Amniotic epithelial cell (primary cell): ENCODE data around the gene FRRS1L.
"Not testable (repeated sequence)": the region's sequence is repeated elsewhere in the genome, so short reads cannot be mapped to it uniquely, and the experiment has no call there.

Experiments
- DNase-seq: peaks from one replicate; pipeline ENCODE4 v3.0.0-alpha.2; 2010; ENCODE audit warnings: low read depth

Gene FRRS1L

DNA sequence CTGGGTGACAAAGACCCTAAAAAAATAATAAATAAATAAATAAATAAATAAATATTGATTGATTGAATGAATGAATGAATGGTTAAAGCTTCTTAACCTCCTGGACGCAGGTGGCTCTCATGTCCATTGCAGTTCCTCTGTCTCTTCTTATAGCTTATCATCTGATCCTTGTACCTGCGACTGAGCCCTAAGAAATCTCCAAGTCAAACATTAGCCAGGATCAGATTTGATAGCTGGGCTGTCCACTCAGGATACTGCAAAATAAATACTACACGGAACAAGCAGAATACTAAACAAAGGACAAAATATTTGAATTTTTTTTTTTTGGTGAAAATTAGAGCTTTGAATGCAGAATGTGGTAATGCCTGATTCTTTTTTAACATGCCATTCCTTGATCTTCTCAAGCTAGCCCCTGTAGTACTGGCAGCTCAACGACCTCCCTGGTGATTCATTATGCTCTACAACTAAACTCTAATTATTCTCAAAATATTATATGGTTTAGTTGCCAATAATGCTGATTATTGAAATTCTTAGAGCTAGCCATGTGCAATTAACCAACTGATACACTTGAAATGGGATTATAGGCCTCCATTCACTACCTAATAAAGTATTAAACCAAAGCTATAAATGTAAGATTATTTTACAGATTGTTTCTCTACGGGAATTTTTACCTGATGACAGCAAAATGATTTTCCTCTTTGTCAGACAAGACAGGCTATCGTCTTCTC is 37.4 kb downstream of the FRRS1L start:
- DNase-seq: no peak

DNA sequence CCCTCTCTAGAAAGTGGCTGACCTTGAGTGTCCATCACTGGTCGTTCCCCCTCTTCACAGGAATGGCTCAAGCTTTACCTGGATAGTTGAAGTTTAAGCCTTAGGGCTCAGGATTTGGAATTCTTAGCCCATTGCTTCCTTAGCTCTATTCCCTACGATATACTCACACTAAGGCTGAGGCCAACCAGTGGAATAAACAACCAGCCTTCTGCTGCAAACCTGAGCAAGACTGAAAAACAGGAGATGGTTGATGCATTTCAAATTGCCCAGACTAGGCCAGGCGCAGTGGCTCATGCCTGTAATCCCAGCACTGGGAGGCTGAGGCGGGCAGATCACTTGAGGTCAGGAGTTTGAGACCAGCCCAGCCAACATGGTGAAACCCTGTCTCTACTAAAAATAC is 40.4 kb downstream of the FRRS1L start:
- not testable (repeated sequence) for DNase-seq

DNA sequence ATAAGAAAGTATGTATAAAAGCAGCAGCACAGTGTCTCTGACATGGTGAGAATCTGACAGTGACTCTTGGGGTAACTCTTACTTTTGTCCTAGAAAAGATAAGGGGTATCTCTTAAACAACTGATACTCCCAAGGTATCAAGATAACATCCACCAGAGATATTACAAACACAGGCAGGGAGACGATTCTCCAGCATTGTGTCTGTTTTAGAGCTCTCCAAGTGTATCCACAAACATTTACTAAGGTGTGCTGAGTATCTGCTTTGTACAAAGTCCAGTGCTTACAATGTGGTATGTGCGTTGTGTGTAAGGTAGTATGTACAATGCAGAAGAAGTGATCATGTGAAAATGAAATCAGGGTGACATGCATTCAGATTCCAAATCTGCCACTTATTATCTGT is 42.9 kb downstream of the FRRS1L start:
- DNase-seq: no peak

DNA sequence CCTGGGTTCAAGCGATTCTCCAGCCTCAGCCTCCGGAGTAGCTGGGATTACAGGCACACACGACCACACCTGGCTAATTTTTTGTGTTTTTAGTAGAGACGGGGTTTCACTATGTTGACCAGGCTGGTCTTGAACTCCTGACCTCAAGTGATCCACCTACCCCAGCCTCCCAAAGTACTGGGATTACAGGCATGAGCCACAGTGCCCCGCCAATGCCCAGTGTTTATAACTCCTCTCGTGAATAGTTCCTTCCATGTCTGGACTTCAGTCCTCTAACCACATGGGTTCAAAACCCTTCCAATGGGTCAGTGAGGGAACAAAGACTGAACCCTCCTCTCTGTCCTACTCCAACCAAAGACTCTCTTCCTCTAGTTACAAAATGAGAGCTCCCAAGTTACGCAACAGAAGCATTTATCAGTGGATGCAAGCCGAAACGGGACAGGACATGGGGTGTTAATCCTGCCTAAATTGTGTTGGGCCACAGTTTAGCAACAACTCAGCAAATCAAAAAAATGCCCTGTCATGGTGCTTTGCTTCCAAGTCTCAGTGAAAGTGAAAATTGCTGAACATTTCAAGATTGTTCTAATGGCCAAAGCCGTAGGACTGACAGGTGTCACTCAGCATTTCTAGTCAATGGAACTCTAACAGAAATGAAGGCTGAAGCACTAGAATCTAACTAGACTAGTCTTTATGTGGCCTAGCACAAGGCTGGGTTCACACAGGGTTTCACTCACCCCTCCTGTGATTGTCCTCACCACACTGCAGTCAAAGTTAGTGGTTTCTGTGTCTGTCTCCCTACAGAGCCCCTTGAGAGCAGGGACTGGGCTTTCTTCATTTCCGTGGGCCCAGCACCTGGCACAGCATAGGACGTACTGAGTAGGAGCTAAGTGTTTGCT is 44.1 kb downstream of the FRRS1L start:
- no peak for DNase-seq

DNA sequence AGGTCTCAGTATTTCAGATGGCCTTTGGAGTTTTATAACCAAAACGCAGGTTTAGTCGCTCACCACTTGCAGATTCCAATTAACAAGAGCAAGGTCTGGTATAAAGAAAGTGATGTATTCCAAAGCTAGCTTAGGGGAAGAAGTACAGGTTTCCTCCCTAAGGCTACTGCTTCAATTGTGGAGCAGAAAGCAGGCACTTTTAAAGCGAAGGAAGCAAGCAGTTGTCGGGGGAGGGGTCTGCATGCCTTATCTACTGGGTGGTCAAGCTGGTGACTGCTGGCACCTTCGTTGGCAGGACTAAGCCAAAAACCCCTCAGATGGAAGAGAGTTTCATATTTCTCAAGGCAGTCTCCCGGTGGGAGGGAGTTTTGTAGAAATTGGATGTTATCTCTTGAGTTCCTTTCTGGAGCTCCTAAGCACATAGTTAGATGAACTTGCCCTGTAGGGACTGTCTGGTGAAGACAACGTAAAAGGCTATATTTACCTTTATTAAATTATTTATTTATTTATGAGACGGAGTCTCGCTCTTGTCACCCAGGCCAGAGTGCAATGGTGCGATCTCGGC is 45.7 kb downstream of the FRRS1L start:
- no peak for DNase-seq

DNA sequence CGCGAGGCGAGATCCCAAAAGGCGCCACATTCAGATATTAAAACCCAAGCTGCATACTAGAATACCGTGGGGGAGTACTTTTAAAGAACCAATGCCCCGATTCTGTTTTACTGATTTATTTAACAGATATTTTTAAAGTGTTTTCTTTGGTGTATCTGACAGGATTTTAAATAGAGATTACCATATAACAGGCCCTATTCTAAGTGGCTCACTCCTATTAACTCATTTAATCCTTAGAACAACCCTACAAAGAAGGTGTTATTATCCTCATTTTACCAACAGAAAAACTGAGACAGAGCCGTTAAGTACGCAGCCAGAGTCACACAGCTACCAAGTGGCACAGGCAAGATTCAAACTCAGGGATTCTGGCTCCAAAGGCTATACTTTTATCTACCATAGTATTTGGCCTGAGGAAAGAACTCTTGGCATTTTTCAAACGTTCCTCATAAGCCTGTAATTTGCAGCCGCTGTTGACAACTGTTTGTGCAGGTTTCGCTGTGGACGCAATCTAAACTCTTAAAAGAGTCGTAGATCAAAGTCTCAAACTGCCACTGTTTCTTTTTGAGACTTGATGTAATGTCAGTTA is 46.8 kb downstream of the FRRS1L start:
- DNase-seq: no peak

DNA sequence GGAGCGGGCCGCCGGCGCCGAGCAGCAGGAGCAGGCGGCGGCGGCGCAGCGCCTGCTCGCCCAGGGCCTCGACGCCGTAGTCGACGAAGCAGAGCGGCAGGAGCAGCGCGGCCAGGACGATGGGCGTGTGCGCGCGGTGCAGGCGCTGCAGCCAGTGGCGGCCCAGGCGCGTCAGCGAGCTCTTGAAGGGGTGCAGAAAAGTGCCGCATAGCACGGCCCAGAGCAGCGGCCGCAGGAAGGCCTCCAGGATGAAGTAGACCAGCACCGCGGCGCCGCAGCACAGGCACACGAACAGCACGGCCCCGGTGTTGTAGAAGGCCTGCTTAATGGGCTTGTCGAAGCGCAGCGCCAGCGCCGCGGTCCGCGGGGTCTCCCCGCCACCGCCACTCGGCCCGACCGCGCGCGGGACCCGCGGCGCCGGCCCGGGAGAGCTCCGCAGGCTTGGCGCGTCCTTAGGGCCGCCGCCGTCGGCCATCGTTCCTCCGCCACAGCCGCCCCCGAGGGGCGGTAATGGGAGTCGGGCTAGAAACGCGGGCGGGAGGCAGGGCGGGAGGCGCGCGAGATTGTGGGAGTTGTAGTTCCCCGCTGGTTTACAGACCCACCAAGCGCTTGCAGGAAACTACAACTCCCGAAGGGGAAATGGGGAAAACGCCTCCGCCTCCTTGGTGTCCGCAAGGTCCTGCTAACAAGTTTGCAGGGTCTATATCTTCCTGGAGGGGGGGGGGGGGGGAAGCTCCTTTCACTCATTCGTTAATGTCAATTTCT is 47.4 kb downstream of the FRRS1L start, which contains the start of gene TMEM245:
TMEM245 (minus strand) TSS at position 509 of the 765 bp plus-strand sequence; CDS start at position 475, 34 bp downstream.
- peak; percentile 100 for DNase-seq

DNA sequence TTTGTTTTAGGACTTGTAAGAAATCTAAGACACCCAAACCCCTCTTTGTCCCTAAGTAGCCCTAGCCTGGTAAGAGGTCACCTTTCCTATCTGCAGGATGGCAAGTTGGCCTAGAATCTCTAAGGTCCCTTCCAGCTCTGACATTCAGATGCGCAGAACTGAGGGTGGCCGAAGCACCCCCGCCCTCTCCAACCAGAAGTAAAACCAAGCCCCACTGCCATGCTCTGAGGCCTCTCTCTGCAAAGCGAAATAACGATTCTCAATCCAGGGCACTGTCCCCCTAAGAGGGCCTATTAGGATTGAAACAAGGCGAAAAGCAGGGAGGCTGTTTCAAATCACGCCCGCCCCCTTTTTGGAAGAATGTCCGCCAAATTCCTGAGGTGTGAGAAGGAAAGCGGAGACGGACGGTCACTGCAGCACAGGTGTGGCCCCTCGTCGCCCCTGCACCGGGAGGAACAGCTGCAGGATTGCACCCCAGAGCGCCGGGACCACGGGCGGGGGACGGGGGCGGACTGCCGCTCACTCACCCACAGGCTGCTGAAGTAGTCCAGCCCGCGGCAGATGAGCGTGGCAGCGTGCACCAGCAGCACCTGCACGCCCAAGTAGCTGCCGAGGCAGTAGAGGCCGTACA is 48.1 kb downstream of the FRRS1L start:
- no peak for DNase-seq

DNA sequence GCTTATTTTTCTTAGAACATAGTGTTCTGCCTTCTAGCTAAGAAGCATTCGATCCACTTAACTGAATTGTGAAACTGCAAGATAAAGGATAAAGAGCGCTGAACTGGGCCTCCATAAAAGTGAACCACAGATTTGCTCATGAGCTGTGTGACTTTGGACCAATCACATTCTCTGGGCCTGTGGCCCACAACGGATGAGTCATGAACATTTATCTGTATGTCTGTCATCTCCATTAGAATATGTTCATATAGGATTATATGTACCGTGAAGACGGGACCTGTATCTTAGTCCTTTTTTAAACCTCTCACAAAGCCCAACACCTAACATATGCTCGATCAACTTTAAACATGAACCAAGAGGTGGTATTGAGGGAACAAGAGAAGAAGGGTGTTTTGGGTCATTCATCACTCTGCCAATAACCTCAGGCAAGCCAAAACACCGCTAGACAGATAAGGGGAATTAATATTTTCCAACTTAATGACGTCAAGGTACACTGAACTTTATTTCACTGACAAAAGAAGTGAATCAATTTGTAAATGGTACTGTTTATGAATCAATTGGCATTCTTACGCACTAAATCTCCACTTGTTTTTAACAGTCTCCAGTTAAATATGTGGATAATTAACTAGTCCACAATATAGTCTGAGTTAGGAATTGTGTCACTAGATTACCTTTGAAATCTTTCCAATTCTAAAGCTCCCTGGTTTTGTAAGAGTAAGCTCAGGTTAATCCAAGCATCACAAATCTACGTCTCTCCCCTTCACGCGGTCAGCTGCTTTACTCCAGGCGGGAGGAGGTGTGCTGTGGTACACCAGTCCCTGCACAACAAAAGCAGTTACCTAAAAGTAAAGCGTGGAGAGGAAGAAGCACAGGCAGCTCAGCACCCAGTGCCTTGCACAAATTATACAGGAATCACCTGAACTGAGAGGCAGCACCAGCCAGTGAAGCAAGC is 48.9 kb downstream of the FRRS1L start:
- peak; percentile 99 for DNase-seq

DNA sequence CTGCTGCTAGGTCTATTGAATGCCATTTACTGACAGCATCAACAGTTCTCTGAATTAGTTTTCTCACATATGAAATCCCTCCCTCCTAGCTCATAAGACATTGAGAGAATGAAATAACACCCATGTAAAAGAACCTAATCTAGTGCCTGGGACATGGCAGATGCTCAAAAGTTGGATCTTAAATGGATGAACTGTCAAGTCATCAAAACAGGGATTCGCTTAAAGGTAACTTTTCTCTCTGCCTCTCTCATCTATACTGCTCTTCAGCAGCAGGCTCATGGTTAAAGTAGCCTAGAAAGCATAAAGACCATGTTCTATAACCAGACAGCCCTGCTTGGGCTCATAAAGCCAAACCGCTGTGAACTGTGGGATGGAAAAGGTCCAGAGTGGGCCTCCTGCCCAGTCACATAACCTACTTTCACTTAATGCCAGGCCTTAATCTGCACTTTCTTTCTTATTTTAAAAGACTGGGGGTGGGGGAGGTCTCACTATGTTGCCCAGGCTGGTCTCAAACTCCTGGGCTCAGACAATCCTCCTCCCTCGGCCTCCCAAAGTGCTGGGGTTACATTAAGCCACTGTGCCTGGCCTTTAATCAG is 51.0 kb downstream of the FRRS1L start:
- peak; percentile 58 for DNase-seq

DNA sequence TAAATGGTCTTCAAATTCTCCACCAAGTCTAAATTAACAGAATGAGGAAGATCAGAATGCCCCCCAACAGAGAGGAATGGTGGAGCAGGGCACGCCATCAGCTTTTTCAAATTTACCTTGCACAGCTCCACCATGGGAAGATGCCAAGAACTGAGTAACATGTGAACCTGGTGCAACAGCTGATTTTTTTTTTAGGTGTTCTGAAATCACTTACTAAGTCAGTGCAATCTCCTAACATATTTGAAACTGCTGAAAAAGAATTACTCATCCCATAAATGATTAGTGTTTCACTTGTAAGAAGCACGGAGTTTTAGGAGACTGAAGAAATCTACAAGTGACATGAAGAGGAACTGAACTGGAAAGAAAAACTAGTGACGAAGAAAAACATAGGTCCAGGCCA is 52.4 kb downstream of the FRRS1L start:
- peak; percentile 90 for DNase-seq

DNA sequence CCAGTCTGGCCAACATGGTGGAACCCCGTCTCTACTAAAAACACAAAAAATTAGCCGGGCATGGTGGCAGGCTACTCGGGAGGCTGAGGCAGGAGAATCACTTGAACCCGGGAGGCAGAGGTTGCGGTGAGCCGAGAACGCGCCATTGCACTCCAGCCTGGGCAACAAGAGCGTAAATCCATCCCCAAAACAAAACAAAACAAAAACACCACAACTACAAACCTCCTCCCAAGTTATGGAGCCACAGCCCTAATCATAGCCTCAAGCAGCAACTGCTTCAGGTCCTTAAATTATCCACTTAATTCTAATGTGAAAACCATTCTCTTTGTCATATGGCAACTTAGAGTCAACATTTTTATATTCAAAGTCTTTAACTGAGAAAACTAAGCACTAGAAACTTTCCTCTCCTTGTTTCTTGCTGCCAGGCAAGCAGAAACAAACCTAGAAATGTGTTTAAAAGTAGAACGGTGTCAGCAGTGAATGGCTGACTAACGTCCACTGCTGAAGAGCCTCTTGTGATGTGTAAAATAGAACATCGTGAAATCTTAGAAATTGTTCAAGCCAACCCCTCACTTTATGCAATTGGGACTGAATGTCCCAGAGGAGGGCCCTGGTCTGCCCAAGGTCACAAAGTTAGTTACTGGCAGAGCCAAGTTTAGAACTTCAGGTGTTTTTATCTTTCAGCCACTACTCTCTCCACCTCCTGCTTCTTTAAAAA is 53.0 kb downstream of the FRRS1L start:
- DNase-seq: peak; percentile 27

DNA sequence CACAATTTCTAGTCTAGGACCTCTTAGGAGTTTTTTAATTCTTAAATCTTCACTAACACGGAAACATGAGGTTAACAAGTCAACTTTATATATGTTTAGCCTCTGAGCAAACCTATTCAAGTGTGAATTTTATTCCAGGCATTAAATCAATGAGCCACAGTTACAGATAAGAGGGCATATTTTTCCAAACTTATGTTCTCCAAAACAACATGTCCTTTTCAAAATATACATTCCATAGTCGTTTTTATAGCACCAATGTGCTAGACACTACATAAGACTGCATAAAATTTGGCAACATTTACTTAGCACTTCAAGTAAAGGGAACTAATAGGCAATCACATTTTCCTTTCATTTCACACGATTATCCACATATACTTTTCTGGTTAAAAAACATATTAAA is 53.8 kb downstream of the FRRS1L start:
- no peak for DNase-seq

DNA sequence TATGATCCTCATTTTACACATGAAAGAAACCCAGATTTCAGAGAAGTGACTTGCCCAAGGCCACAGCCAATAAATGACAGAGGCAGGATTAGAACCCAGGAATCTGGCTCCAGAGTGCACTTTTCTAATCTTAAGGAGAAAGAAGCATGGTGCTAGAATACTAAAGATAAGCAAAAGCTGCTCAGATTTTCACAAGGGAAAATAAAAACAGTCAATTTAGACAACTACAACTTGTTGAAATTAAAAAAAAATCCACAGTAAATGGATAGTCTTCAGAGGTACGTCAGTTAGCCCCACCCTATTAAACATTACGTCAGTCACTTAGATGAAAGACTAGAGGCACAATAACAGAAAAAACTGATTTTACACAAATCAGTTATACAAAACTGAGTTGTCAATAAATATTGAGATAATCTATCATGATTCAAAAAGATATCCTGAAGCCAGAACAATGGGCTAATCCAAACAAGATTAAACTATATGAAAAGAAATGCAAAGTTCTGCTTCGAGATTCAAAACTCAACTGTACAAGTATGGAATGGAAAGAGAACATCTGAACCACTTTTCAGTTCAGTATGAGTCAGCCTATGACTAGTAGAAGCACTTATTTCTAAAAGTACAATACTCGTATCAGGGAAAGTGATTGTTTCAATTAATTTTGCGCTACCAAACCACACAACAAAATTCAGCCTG is 56.6 kb downstream of the FRRS1L start:
- DNase-seq: peak; percentile 78

DNA sequence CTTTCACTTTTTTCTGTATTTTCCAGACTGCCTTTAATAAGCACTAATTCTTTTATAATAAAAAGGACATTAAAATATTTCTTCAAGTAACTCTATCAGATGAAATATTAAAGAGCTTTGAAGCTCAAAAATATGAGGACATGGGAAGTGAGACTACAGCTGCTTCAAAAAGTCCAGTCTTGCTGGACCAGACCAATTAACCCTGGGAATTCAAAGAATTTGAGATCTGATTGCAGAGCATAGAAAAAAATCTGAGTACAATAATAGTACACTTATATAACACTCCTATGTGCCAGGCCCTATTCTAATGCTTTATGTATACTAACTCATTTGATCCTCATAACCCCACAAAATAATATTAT is 57.1 kb downstream of the FRRS1L start:
- no peak for DNase-seq

DNA sequence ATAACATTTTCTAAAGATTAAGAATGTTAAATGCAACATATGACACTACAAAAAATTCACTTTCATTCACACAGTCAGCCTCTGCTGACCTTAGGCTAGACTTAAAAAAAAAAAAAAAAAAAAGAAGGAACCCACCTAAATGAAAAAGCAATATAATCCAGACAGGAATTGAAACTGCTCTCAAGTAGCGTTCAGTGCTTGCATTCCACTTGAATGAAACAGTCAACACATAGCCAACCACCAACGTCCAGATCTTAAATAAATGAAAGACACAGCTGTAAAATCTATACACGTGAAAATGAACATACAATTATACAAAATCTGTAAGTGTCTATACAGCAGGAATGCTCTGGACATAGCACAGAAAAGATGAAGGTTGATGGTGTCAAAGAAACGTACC is 58.7 kb downstream of the FRRS1L start:
- DNase-seq: peak; percentile 56

DNA sequence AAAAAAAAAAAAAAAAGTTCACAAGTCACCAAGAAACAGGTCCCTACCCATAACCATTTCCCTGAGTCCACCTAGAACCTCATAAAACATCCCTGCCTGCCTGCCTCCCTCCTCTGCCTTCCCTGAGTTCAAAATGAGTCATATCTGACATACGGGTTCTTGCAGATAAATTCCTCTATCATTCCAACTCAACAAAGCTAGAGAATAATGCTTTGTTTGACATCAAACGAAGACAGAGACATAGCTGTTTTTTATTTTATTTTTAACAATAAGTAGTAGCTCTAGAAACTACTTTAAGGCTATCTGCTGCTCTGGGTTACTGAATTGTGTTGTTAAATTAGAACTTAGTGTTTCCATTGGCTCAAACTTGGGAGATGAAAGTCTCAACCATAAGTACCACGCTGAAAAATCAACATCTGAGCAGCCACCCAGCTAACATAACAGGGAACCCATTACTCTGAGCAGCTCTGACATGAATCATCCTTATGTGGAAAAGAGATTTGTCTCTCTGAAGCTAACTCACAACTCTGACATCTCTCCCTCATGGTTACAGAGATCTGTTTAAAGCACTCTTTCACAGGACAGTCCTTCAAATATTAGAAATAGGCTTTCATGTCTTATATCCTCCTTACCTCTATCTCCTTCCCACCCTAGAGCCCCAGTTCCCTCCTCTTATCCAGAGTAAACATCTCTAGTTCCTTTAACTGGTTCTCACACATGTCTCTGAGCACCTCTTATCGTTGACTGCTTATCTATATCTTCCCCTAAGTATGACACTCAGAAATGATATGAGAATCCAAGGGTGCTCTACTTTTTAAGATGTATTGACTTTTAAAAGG is 59.4 kb downstream of the FRRS1L start:
- DNase-seq: peak; percentile 81

DNA sequence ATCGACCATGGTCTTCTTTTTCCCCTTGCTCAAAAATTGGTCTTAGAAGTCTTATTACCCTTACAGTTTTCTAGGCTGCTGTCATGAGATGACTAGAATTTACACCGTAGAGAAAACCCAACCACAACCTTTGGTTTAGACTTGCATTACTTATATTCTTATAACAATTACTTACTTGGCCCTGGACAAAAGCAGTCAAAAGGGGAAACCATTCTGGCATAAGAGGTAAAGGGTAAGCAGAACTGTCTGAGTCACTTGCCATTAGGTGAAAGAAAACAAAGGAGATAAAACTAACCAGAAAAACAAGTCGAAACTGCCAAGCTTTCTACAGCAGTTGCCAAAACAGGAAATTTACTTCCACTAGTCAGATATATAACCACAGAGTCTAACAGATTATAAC is 65.2 kb downstream of the FRRS1L start:
- peak; percentile 84 for DNase-seq
